ENCODE data around the gene STXBP5L. TPM values are rescaled to one million over a fixed set of nuclear protein-coding genes. Genes with fewer than 3 reads are reported as not detected.

Gene STXBP5L
- polyA plus RNA-seq, 1 donor from 2014 or later, result 7.6 TPM

DNA sequence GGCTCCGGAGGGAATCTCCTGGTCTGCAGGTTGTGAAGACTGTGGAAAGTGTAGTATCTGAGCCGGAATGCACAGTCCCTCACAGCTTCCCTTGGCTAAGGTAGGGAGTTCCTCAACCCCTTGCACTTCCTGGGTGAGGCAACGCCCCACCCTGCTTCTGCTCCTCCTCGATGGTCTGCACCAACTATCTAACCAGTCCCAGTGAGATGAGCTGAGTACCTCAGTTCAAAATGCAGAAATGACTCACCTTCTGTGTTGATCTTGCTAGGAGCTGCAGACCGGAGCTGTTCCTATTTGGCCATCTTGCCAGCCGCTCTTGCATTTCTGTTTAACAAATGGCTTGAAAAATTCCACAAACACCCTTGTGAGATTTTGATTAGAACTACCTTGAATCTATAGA lies 156.1 kb downstream of the STXBP5L start:
- H3K4me3 ChIP-seq (ENCODE audit: low read length), result no peak overlapping the region

DNA sequence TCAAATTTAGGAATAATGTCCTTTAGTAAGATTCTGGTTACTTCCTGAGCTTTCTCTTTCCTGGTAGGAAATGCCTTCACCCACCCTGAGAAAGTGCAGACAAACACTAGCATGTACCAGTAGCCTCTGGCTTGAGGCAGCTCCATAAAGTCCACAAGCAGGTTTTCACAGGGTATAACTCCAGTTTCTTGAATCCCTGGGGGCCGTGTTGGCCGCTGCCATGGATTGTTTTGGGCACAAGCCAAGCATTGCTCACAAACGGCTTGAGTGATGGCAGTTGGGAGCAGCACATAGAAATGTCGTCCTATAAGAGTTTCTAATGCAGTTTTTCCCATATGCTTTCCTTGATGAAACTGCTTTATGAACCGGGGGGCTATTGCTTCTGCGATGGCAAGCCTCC lies 164.1 kb downstream of the STXBP5L start:
- TF ChIP-seq, protein P1, sequence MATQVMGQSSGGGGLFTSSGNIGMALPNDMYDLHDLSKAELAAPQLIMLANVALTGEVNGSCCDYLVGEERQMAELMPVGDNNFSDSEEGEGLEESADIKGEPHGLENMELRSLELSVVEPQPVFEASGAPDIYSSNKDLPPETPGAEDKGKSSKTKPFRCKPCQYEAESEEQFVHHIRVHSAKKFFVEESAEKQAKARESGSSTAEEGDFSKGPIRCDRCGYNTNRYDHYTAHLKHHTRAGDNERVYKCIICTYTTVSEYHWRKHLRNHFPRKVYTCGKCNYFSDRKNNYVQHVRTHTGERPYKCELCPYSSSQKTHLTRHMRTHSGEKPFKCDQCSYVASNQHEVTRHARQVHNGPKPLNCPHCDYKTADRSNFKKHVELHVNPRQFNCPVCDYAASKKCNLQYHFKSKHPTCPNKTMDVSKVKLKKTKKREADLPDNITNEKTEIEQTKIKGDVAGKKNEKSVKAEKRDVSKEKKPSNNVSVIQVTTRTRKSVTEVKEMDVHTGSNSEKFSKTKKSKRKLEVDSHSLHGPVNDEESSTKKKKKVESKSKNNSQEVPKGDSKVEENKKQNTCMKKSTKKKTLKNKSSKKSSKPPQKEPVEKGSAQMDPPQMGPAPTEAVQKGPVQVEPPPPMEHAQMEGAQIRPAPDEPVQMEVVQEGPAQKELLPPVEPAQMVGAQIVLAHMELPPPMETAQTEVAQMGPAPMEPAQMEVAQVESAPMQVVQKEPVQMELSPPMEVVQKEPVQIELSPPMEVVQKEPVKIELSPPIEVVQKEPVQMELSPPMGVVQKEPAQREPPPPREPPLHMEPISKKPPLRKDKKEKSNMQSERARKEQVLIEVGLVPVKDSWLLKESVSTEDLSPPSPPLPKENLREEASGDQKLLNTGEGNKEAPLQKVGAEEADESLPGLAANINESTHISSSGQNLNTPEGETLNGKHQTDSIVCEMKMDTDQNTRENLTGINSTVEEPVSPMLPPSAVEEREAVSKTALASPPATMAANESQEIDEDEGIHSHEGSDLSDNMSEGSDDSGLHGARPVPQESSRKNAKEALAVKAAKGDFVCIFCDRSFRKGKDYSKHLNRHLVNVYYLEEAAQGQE (IDR thresholded peaks at IDR 0.05; ENCODE audit: borderline replicate concordance), result no peak
- no peak for TF ChIP-seq EZH2 (IDR thresholded peaks at IDR 0.05; ENCODE audit: borderline replicate concordance, insufficient read depth, low read length, poor library complexity, severe bottlenecking)
- no peak for TF ChIP-seq MXI1 (conservative IDR thresholded peaks at IDR 0.05; ENCODE audit: poor library complexity, severe bottlenecking)
- TF ChIP-seq POLR2AphosphoS5 (IDR thresholded peaks at IDR 0.05), result no peak
- TF ChIP-seq RAD21 (conservative IDR thresholded peaks at IDR 0.05), result no peak
- no peak for TF ChIP-seq TAF1 (IDR thresholded peaks at IDR 0.05; ENCODE audit: low read depth)
- TF ChIP-seq, protein P2, sequence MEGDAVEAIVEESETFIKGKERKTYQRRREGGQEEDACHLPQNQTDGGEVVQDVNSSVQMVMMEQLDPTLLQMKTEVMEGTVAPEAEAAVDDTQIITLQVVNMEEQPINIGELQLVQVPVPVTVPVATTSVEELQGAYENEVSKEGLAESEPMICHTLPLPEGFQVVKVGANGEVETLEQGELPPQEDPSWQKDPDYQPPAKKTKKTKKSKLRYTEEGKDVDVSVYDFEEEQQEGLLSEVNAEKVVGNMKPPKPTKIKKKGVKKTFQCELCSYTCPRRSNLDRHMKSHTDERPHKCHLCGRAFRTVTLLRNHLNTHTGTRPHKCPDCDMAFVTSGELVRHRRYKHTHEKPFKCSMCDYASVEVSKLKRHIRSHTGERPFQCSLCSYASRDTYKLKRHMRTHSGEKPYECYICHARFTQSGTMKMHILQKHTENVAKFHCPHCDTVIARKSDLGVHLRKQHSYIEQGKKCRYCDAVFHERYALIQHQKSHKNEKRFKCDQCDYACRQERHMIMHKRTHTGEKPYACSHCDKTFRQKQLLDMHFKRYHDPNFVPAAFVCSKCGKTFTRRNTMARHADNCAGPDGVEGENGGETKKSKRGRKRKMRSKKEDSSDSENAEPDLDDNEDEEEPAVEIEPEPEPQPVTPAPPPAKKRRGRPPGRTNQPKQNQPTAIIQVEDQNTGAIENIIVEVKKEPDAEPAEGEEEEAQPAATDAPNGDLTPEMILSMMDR (IDR thresholded peaks at IDR 0.05; ENCODE audit: poor library complexity, severe bottlenecking), result no peak
- no peak for TF ChIP-seq EP300 (conservative IDR thresholded peaks at IDR 0.05; ENCODE audit: poor library complexity, severe bottlenecking)
- no peak for TF ChIP-seq SMC3 (conservative IDR thresholded peaks at IDR 0.05; ENCODE audit: poor library complexity)
- Histone ChIP-seq H3K9ac (ENCODE audit: low read length) (no peak overlapping the region), H3K27ac (ENCODE audit: low read length) (no peak overlapping the region)

More for the DNA sequence above, 156.1 kb downstream of the STXBP5L start:
- Histone ChIP-seq H2AFZ (ENCODE audit: low read depth, low read length) (no peak overlapping the region), H3F3A (ENCODE audit: insufficient read depth, low read length, poor library complexity, severe bottlenecking) (no peaks in the 10 kb centered on the region), H3K79me2 (replicated peaks; ENCODE audit: insufficient read depth, low read length) (no peaks in the 10 kb centered on the region), H3K9ac (ENCODE audit: low read length) (no peak overlapping the region), H3K9me2 (ENCODE audit: insufficient read depth, low read length) (no peaks in the 10 kb centered on the region), H4K20me1 (ENCODE audit: insufficient read depth) (no peaks in the 10 kb centered on the region), H3K27ac (ENCODE audit: low read length) (no peak overlapping the region), H3K27me3 (ENCODE audit: insufficient read depth, low read depth, low read length) (no peaks in the 10 kb centered on the region), H3K4me2 (ENCODE audit: low read length) (no peak overlapping the region), H3K36me3 (ENCODE audit: insufficient read depth, low read length) (no peaks in the 10 kb centered on the region), H3K9me3 (ENCODE audit: low read length) (no peaks in the 10 kb centered on the region)
- no peak for TF ChIP-seq EZH2 (IDR thresholded peaks at IDR 0.05; ENCODE audit: borderline replicate concordance, insufficient read depth, low read length, poor library complexity, severe bottlenecking)
- TF ChIP-seq, protein P2 (IDR thresholded peaks at IDR 0.05; ENCODE audit: poor library complexity, severe bottlenecking), result no peak
- TF ChIP-seq POLR2AphosphoS5 (IDR thresholded peaks at IDR 0.05), result no peak

More for the DNA sequence above, 164.1 kb downstream of the STXBP5L start:
- no peak overlapping the region for H3K4me3 ChIP-seq (ENCODE audit: low read length)
- no peaks in the 10 kb centered on the region for H3F3A ChIP-seq (ENCODE audit: insufficient read depth, low read length, poor library complexity, severe bottlenecking)
- H3K4me2 ChIP-seq (ENCODE audit: low read length), result no peak overlapping the region
- H3K9me2 ChIP-seq (ENCODE audit: insufficient read depth, low read length), result no peaks in the 10 kb centered on the region
- no peaks in the 10 kb centered on the region for H3K27me3 ChIP-seq (ENCODE audit: insufficient read depth, low read depth, low read length)
- no peaks in the 10 kb centered on the region for H4K20me1 ChIP-seq (ENCODE audit: insufficient read depth)
- H3K9me3 ChIP-seq (ENCODE audit: low read length), result no peaks in the 10 kb centered on the region
- H2AFZ ChIP-seq (ENCODE audit: low read depth, low read length), result no peak overlapping the region
- H3K79me2 ChIP-seq (replicated peaks; ENCODE audit: insufficient read depth, low read length), result no peaks in the 10 kb centered on the region
- H3K36me3 ChIP-seq (ENCODE audit: insufficient read depth, low read length), result no peaks in the 10 kb centered on the region
